Aorta (tissue), 5 donors: ENCODE data around the gene ECHDC3. TPM values are rescaled to one million over a fixed set of nuclear protein-coding genes. Genes with fewer than 3 reads are reported as not detected.
A peak's percentile ranks its signal among the peaks of the same experiment; 100 is the strongest.

Experiments
- ATAC-seq: fragments of 200-7000 bp; cut with Tn5 transposase; one replicate; pipeline ENCODE4 v1.9.1; 2022; ENCODE audit warnings: moderate library complexity; ENCODE audit not compliant: low FRiP score
- DNase-seq, 2 donors: peaks; one replicate each; pipeline ENCODE4 v3.0.0-alpha.2; 2020
- H3K27ac ChIP-seq, 2 donors: one replicate each; pipeline ENCODE4 v1.5.1; 2013; ENCODE audit warnings: low read length in 2 of 2, mild to moderate bottlenecking in 2 of 2, moderate library complexity in 2 of 2, control low read depth in 1 of 2, inconsistent platforms in 1 of 2, low read depth in 1 of 2
- H3K27me3 ChIP-seq, 2 donors: one replicate each; pipeline ENCODE4 v1.6.1; 2013; ENCODE audit warnings: control low read depth in 1 of 2, low read length in 1 of 2, mild to moderate bottlenecking in 1 of 2, moderate library complexity in 1 of 2; ENCODE audit not compliant: insufficient read depth in 2 of 2, control insufficient read depth in 1 of 2
- H3K36me3 ChIP-seq, 2 donors: one replicate each; pipeline ENCODE4 v1.6.1; 2013; ENCODE audit warnings: control low read depth in 1 of 2, low read length in 1 of 2, mild to moderate bottlenecking in 1 of 2; ENCODE audit not compliant: insufficient read depth in 2 of 2, control insufficient read depth in 1 of 2
- H3K4me1 ChIP-seq, 2 donors: one replicate each; pipeline ENCODE4 v1.6.1; 2013; ENCODE audit warnings: low read length in 2 of 2, control low read depth in 1 of 2, mild to moderate bottlenecking in 1 of 2, moderate library complexity in 1 of 2; ENCODE audit not compliant: insufficient read depth in 2 of 2, control insufficient read depth in 1 of 2
- H3K4me3 ChIP-seq, 2 donors: one replicate each; pipeline ENCODE4 v1.5.1; 2013; ENCODE audit warnings: low read length in 2 of 2, control low read depth in 1 of 2, mild to moderate bottlenecking in 1 of 2
- H3K9me3 ChIP-seq: one replicate; pipeline ENCODE4 v1.6.1; 2013; ENCODE audit warnings: mild to moderate bottlenecking, low read length; ENCODE audit not compliant: control insufficient read depth
- WGBS, 2 donors: extraction: QIAGEN DNeasy Blood & Tissue Kit; methylation state at CpG; one replicate each; pipeline ENCODE4 v1.1.7; 2013; 5-methylcytosine and 5-hydroxymethylcytosine counted together
- intact Hi-C, 2 donors: fragments of 100-400 bp; cut with DNase I; formaldehyde crosslinking; loops; one replicate each; pipeline versions ENCODE4 v1.14.2 to v1.15.0; 2022
- polyA plus RNA-seq, 2 donors: library from polyadenylated mRNA; stranded (reverse); fragments of 200-250 nt; gene quantifications; one replicate each; pipeline ENCODE4 v1.2.3, GENCODE V29; 2013
- total RNA-seq, 2 donors: library from RNA; stranded (reverse); fragmentation: NEBNext Ultra II Directional; extraction: Animal tissue kit (Norgen Biotek cat#: 25700); gene quantifications; one replicate each; pipeline ENCODE4 v1.2.1, GENCODE V29; 2021
- donor health status: healthy with polysubstance abuse.
- donor health status: Bipolar disorder and iron deficiency.
- donor health status: DM: no; HTN: no; CAD: no.
- donor health status: DM: no; HTN: no; CAD: no.
- donor health status: DM: yes; HTN: yes; CAD: no.

ECHDC3 gene
- total and polyA plus RNA-seq, 4 donors, result 6.0 to 10.1 (median 8.5) TPM

DNA sequence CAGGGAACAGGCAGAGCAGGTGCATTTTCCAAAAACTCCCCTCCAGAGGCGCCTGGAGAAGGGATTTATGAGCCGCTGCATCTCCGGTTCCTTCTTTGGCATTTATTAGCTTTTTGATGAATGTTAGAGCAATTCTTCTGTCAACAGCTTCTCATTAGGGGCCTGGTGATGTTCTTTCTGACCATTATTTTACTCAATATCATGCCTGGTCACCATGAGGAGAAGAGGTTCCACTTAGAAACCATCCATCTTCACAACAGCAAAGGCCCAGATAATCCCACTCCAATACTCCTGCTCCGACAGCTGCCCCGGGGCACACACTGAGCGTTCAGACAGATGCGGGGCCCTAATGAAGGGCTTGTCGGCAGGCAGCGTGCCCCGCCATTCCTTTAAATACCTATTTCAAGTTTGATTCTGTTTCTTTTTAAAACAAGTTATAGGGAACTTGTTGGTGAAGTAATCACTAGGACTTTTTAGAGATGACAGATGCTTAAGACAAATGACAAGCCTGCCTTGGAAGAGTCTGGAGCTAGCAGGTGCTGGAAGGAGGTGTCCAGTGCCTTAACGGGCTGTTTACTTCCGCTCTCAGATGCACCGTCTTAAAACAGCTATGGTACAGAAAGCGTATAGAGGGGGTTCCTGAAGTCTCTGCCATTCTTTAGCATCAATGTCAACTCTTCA is 31.7 kb downstream of the ECHDC3 start:
- H3K27me3 ChIP-seq, result no peaks in the 10 kb centered on the region
- 81 to 91% methylated on average over 14 of the region's 14 CpGs for WGBS, 2 donors
- no peaks in the 10 kb centered on the region for H3K36me3 ChIP-seq
- H3K9me3 ChIP-seq, result no peaks in the 10 kb centered on the region
- DNase-seq (peak in 1 of 2 donors; percentile 67), ATAC-seq (no peak)
- no peak overlapping the region for H3K4me3 ChIP-seq
- H3K4me1 ChIP-seq, result no peaks in the 10 kb centered on the region
- no peak overlapping the region for H3K27ac ChIP-seq
- intact Hi-C loops, result no loop called here

DNA sequence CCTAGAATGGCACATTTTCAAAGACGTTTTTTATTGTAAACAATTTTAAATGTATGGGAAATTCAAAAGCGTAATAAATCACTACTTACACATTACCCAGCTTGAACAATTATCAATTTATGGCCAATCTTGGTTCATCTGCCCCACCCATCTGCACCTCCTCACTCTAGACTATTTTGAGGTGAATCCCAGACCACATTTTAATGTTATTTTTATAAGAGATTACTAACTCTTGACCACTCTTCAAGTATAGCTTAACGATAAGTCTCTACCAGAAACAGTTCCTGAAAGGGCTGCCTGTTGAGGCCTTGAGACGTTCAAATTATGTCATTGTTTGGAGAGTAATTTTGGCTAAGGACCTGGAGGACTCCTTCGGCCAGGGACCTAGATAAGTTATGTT is 33.2 kb downstream of the ECHDC3 start:
- intact Hi-C loops, result no loop called here
- Histone ChIP-seq H3K4me3 (no peak overlapping the region), H3K36me3 (no peaks in the 10 kb centered on the region), H3K4me1 (no peaks in the 10 kb centered on the region), H3K27ac (no peak overlapping the region), H3K9me3 (no peaks in the 10 kb centered on the region), H3K27me3 (no peaks in the 10 kb centered on the region)
- DNase-seq (no peak), ATAC-seq (no peak)
- 46 to 49% methylated on average over 5 of the region's 5 CpGs for WGBS, 2 donors

DNA sequence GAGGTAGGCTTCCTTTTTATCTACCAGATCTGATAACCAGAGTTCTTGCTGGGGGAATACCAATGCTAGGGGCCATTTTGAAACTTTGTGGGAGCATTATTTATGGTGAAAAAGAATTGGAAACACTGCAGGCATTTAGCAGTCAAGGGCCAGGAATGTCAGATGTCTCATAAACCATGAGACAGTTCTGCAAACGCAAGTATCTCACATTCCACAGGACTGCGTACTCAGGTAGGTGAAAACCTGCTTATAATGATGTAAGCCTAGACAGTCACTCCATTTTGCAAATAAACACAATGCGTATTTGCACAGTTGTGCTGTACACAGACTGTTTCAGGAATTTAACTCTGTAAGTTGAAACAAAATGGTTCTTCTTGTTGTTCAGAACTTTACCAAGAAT is 33.9 kb downstream of the ECHDC3 start:
- Histone ChIP-seq H3K9me3 (no peaks in the 10 kb centered on the region), H3K27me3 (no peaks in the 10 kb centered on the region), H3K27ac (no peak overlapping the region), H3K4me3 (no peak overlapping the region), H3K36me3 (no peaks in the 10 kb centered on the region), H3K4me1 (no peaks in the 10 kb centered on the region)
- intact Hi-C loops, result no loop called here
- ATAC-seq (no peak), DNase-seq (no peak)
- 88 to 95% methylated on average over 3 of the region's 3 CpGs for WGBS, 2 donors

DNA sequence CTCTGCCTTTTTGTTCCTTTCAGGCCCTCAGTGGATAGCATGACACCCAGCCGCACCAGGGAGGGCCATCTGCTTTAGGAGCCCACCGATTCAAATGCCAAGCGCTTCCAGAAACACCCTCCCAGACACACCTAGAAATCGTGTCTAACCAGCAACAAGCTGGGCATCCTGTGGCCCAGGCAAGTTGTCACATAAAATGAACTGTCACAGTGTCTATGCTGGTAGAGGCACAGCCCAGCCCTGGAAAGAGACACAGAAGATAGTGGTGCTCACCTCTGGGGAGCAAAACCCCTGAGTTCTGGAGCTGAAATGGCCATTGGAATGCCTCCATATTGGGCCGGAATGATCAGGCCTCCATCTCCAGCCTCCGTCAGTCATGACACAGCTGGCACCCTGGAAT is 38.9 kb downstream of the ECHDC3 start:
- Histone ChIP-seq H3K9me3 (no peaks in the 10 kb centered on the region), H3K4me3 (no peak overlapping the region), H3K36me3 (no peaks in the 10 kb centered on the region), H3K27me3 (no peaks in the 10 kb centered on the region), H3K27ac (no peak overlapping the region), H3K4me1 (no peaks in the 10 kb centered on the region)
- DNase-seq (peak in 1 of 2 donors; percentile 55), ATAC-seq (no peak)
- intact Hi-C loops, result loop anchor here in 1 of 2 donors (10.0 kb wide), 1 partner anchor 204 kb away; no protein-coding TSS in a partner anchor
- WGBS, 2 donors, result 75 to 90% methylated on average over 6 of the region's 6 CpGs

DNA sequence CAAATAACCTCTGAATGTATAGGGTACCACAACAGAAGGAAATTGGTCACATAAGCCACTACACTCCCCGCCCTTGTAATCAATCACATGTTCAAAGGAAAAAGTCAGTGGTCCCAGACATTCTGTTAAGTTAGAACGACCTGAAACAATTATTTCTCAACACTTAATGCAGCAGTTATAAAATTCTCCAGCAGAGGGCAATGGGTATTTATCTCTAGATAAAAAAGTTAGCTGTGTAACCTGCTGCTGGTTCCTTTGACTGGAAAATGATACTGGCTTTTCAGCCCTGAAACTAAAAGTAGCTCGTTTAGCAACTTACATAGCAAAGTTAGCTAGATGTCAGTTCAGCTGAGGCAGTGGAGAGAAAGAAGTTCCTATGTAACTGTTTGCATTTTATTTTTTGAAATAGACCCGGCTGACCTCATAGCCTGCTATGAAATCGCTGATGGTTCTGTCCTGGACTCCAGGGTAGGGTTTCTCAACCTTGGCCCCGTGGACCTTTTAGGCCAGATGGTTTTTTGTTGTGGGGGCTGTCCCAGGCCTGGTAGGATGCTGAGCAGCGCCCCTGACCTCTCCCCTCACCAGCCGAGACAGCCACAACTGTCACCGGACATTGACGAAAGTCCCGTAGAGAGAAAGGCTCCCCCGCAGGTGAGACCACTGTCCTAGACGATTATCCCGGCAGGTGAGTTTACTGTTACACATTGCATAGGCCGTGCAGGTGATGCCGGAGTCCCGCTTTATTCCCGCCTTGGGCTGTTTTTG is 40.8 kb downstream of the ECHDC3 start:
- Histone ChIP-seq H3K4me3 (no peak overlapping the region), H3K9me3 (no peaks in the 10 kb centered on the region), H3K27ac (no peak overlapping the region), H3K4me1 (no peaks in the 10 kb centered on the region), H3K27me3 (no peaks in the 10 kb centered on the region), H3K36me3 (no peaks in the 10 kb centered on the region)
- WGBS, 2 donors, result 71 to 72% methylated on average over 18 of the region's 18 CpGs
- intact Hi-C loops, result loop anchor here in 1 of 2 donors (10.0 kb wide), 1 partner anchor 202 kb away; no protein-coding TSS in a partner anchor
- ATAC-seq (no peak), DNase-seq (peak in 1 of 2 donors; percentile 57)

DNA sequence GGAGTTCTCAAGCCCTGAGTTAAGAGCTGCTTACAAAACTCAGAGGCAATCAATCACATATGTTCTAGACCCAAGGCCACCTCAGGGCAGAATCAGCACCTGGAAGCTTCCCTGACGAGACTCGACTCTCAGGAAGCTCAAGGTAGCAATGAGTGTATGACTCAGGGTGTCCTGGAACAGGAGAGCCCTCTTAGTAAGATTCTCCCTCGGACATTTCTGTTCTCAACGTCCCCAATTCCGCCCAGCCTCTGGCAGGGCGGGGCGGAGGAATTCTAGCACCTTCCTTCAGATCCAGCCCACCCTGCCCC is 41.3 kb downstream of the ECHDC3 start:
- H3K4me1 ChIP-seq, result no peaks in the 10 kb centered on the region
- ATAC-seq, result no peak

DNA sequence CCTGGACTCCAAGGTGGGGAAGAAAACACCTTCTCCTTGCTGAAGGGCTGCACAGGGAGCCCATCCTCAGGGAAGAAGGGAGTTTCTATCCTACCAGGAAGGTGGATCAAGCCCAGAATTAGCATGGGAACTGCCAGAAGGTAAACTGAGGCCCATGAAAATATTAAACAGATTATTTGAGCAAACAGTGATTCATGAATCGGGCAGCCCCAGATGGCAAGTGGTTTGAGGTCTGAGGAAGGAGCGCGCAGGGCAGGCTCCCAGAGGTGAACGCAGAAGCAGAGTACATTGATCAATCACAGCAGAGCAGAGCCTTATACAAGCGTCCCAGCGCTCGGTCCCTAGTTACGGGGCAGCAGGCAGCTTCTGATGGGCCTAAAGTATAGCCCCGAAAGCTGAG is 45.2 kb downstream of the ECHDC3 start:
- Histone ChIP-seq H3K4me1 (no peaks in the 10 kb centered on the region), H3K27me3 (no peaks in the 10 kb centered on the region), H3K9me3 (no peaks in the 10 kb centered on the region), H3K36me3 (no peaks in the 10 kb centered on the region), H3K27ac (no peak overlapping the region), H3K4me3 (no peak overlapping the region)
- intact Hi-C loops, result loop anchor here in 1 of 2 donors (10.0 kb wide), 1 partner anchor 197 kb away; no protein-coding TSS in a partner anchor
- ATAC-seq, result no peak
- 92 to 97% methylated on average over 9 of the region's 9 CpGs for WGBS, 2 donors
- peak in 1 of 2 donors; percentile 53 for DNase-seq

More for the DNA sequence above, 41.3 kb downstream of the ECHDC3 start:
- H3K4me3 ChIP-seq, result no peak overlapping the region
- no peak overlapping the region for H3K27ac ChIP-seq
- DNase-seq, result peak in 1 of 2 donors; percentile 31
- intact Hi-C loops, result loop anchor here in 1 of 2 donors (10.0 kb wide), 1 partner anchor 201 kb away; no protein-coding TSS in a partner anchor
- no peaks in the 10 kb centered on the region for H3K27me3 ChIP-seq
- 81 to 86% methylated on average over 7 of the region's 7 CpGs for WGBS, 2 donors
- H3K36me3 ChIP-seq, result no peaks in the 10 kb centered on the region
- H3K9me3 ChIP-seq, result no peaks in the 10 kb centered on the region

DNA sequence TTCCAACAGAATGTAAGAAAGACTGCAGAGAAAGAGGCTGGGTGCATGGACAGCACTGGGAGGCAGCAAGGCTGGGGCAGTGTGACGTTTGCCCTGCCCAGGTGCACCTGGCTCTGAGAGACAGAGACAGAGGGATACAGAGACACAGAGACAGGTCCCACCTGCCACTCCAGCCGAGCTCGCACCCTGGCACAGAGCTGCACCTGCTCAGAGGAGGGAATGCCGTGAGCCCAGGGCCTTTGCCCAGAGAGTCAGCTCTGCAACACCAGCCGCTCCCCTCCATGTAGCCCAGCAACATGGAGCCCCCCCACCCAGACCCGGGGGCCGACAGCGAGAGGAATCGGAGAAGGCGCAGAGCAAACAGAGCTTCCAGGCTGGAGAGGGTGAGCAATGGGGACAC is 45.7 kb downstream of the ECHDC3 start:
- Histone ChIP-seq H3K27me3 (no peaks in the 10 kb centered on the region), H3K4me1 (no peaks in the 10 kb centered on the region), H3K9me3 (no peaks in the 10 kb centered on the region), H3K36me3 (no peaks in the 10 kb centered on the region), H3K27ac (no peak overlapping the region), H3K4me3 (no peak overlapping the region)
- DNase-seq (peak in 1 of 2 donors; percentile 51), ATAC-seq (no peak)
- WGBS, 2 donors, result 84 to 85% methylated on average over 10 of the region's 10 CpGs
- intact Hi-C loops, result loop anchor here in 1 of 2 donors (10.0 kb wide), 1 partner anchor 197 kb away; no protein-coding TSS in a partner anchor
